ENCODE measurements around the gene C16orf92.

Gene C16orf92

GRCh38 chr16:30070490-30070889, 47.5 kb downstream of the C16orf92 start:
- peak overlapping the region; percentile 73 for H3K27ac ChIP-seq (ENCODE audit: low read depth, low read length, poor library complexity, severe bottlenecking)
- H3K4me2 ChIP-seq (ENCODE audit: low read length): no peak overlapping the region

More at GRCh38 chr16:30070490-30070889, 47.5 kb downstream of the C16orf92 start:
- no peaks in the 10 kb centered on the region for H3K9me2 ChIP-seq (ENCODE audit: low read depth, low read length)
- no peaks in the 10 kb centered on the region for H4K20me1 ChIP-seq (ENCODE audit: insufficient read depth, low read length)
- no peak overlapping the region for H2AFZ ChIP-seq (ENCODE audit: low read length)
- H3K9me3 ChIP-seq (ENCODE audit: low read length): no peaks in the 10 kb centered on the region
- H3K79me2 ChIP-seq (ENCODE audit: insufficient read depth, low read length): peaks cover 13% of the 10 kb centered on the region
- no peak overlapping the region; the same call in 1 of the 2 replicates for H3K9ac ChIP-seq (ENCODE audit: low read length)
- H3K27me3 ChIP-seq (ENCODE audit: insufficient read depth, low read length): no peaks in the 10 kb centered on the region
- peaks cover 8% of the 10 kb centered on the region; the same call in 1 of the 2 replicates for H3F3A ChIP-seq (ENCODE audit: insufficient read depth, low read length)
- no peak for TF ChIP-seq EZH2 (IDR thresholded peaks at IDR 0.05; ENCODE audit: borderline replicate concordance, low read length)
- TF ChIP-seq, protein P1, sequence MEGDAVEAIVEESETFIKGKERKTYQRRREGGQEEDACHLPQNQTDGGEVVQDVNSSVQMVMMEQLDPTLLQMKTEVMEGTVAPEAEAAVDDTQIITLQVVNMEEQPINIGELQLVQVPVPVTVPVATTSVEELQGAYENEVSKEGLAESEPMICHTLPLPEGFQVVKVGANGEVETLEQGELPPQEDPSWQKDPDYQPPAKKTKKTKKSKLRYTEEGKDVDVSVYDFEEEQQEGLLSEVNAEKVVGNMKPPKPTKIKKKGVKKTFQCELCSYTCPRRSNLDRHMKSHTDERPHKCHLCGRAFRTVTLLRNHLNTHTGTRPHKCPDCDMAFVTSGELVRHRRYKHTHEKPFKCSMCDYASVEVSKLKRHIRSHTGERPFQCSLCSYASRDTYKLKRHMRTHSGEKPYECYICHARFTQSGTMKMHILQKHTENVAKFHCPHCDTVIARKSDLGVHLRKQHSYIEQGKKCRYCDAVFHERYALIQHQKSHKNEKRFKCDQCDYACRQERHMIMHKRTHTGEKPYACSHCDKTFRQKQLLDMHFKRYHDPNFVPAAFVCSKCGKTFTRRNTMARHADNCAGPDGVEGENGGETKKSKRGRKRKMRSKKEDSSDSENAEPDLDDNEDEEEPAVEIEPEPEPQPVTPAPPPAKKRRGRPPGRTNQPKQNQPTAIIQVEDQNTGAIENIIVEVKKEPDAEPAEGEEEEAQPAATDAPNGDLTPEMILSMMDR (IDR thresholded peaks at IDR 0.05; ENCODE audit: low read length): no peak
- H3K4me3 ChIP-seq (ENCODE audit: low read depth, low read length, poor library complexity, severe bottlenecking): no peak overlapping the region
- H3K36me3 ChIP-seq (ENCODE audit: insufficient read depth, low read length): peaks cover 73% of the 10 kb centered on the region
- H3K4me1 ChIP-seq (ENCODE audit: insufficient read depth, low read length, severe bottlenecking): peaks cover 59% of the 10 kb centered on the region
